GM12878 (cell line): ENCODE data around the gene TM4SF1.

Source experiments
- CHD4 ChIP-seq: fragments of 200-600 bp; sonication (generic); IDR thresholded peaks from 2 replicates; pipeline ENCODE4 v1.6.1; 2016; ENCODE audit warnings: mild to moderate bottlenecking
- EP300 ChIP-seq, 2 experiments: fragments of 150-350 bp in 1 of 2; IDR thresholded peaks; 2 replicates each; pipeline ENCODE4 v1.6.1; 2011 to 2012; ENCODE audit warnings: low read depth in 2 of 2, low read length in 2 of 2, borderline replicate concordance in 1 of 2, improper control_type of control experiment in 1 of 2, inconsistent platforms in 1 of 2; ENCODE audit not compliant: control insufficient read depth in 1 of 2
- HCFC1 ChIP-seq: fragments of 150-350 bp; IDR thresholded peaks from 2 replicates; pipeline ENCODE4 v1.6.1; 2014; ENCODE audit warnings: low read length
- IKZF1 ChIP-seq: fragments of 450-650 bp; conservative IDR thresholded peaks from 2 replicates; pipeline ENCODE4 v1.6.1; 2017; ENCODE audit warnings: antibody characterized with exemption, mild to moderate bottlenecking
- NR2C2 ChIP-seq: IDR thresholded peaks from 2 replicates; pipeline ENCODE4 v1.6.1; 2011; ENCODE audit warnings: borderline replicate concordance, low read depth; ENCODE audit not compliant: control insufficient read depth, insufficient read length
- RB1 ChIP-seq: fragments of 450-650 bp; formaldehyde crosslinking; IDR thresholded peaks from 2 replicates; pipeline ENCODE4 v1.6.1; 2017; ENCODE audit warnings: mild to moderate bottlenecking, borderline replicate concordance
- ZNF274 ChIP-seq: IDR thresholded peaks from one replicate; pipeline ENCODE4 v1.8.0; 2011; ENCODE audit not compliant: insufficient read length, insufficient read depth
- TF ChIP-seq, protein P1 (sequence below), 3 experiments: IDR thresholded peaks in 2 of 3; conservative IDR thresholded peaks in 1 of 3; 2 replicates each; pipeline ENCODE4 v1.5.1; 2011; ENCODE audit warnings: low read depth in 3 of 3, low read length in 3 of 3, mild to moderate bottlenecking in 3 of 3, control low read depth in 2 of 3, moderate library complexity in 2 of 3, inconsistent platforms in 1 of 3, mixed read lengths in 1 of 3; ENCODE audit not compliant: control insufficient read depth in 2 of 3, insufficient read depth in 1 of 3; ENCODE audit errors: extremely low read depth in 1 of 3

GRCh38 chr3:149371001-149371722, 6.3 kb downstream of the TM4SF1 start:
- TF ChIP-seq HCFC1 (no peak), NR2C2 (no peak), ZNF274 (no peak), IKZF1 (no peak), EP300 (IDR thresholded peaks at IDR 0.05; ENCODE audit: borderline replicate concordance in 1 of 2, control insufficient read depth in 1 of 2, low read depth in 2 of 2, low read length in 2 of 2) (no peak), CHD4 (no peak), RB1 (no peak)
- TF ChIP-seq, protein P1, sequence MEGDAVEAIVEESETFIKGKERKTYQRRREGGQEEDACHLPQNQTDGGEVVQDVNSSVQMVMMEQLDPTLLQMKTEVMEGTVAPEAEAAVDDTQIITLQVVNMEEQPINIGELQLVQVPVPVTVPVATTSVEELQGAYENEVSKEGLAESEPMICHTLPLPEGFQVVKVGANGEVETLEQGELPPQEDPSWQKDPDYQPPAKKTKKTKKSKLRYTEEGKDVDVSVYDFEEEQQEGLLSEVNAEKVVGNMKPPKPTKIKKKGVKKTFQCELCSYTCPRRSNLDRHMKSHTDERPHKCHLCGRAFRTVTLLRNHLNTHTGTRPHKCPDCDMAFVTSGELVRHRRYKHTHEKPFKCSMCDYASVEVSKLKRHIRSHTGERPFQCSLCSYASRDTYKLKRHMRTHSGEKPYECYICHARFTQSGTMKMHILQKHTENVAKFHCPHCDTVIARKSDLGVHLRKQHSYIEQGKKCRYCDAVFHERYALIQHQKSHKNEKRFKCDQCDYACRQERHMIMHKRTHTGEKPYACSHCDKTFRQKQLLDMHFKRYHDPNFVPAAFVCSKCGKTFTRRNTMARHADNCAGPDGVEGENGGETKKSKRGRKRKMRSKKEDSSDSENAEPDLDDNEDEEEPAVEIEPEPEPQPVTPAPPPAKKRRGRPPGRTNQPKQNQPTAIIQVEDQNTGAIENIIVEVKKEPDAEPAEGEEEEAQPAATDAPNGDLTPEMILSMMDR (IDR thresholded peaks at IDR 0.05 in 2 of 3, conservative IDR thresholded peaks at IDR 0.05 in 1 of 3; ENCODE audit: control insufficient read depth in 2 of 3, extremely low read depth in 1 of 3, insufficient read depth in 1 of 3, low read depth in 3 of 3, low read length in 3 of 3) = no peak
